ENCODE data around the gene SLC5A1.

SLC5A1 gene

DNA sequence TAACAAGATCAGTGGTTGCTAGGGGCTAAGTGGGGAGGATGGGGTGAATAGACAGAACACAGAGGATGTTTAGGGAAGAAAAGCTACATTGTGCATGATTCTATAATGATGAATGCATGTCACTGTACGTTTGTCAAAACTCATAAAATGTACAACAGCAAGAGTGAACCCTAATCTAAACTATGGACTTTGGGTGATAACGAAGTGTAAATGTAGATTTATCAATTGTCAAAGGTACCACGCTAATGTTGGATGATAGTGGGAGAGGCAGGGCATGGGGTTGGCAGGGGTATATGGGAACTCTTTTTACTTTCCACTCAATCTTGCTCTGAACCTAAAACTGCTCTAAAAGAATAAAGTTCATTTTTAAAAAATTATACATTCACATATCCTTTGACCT, 21.3 kb upstream of the SLC5A1 start:
- TF ChIP-seq, protein P1, sequence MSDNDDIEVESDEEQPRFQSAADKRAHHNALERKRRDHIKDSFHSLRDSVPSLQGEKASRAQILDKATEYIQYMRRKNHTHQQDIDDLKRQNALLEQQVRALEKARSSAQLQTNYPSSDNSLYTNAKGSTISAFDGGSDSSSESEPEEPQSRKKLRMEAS (IDR thresholded peaks at IDR 0.05) = no peak
- TF ChIP-seq REST (IDR thresholded peaks at IDR 0.05; ENCODE audit: low read depth) (no peak), FOXM1 (IDR thresholded peaks at IDR 0.05; ENCODE audit: borderline replicate concordance, low read depth) (no peak), TAF1 (IDR thresholded peaks at IDR 0.05; ENCODE audit: low read depth) (no peak), ZBTB7A (IDR thresholded peaks at IDR 0.05; ENCODE audit: low read depth) (no peak), YY1 (IDR thresholded peaks at IDR 0.05; ENCODE audit: low read depth) (no peak), RAD21 (IDR thresholded peaks at IDR 0.05; ENCODE audit: low read depth) (no peak), EGR1 (IDR thresholded peaks at IDR 0.05) (no peak), EP300 (IDR thresholded peaks at IDR 0.05; ENCODE audit: borderline replicate concordance) (no peak), NFIC (IDR thresholded peaks at IDR 0.05) (no peak), TCF12 (IDR thresholded peaks at IDR 0.05; ENCODE audit: low read depth) (no peak), TEAD4 (IDR thresholded peaks at IDR 0.05) (no peak), CREB1 (IDR thresholded peaks at IDR 0.05; ENCODE audit: low read depth) (no peak), USF1 (IDR thresholded peaks at IDR 0.05) (no peak), CEBPB (IDR thresholded peaks at IDR 0.05) (no peak)

DNA sequence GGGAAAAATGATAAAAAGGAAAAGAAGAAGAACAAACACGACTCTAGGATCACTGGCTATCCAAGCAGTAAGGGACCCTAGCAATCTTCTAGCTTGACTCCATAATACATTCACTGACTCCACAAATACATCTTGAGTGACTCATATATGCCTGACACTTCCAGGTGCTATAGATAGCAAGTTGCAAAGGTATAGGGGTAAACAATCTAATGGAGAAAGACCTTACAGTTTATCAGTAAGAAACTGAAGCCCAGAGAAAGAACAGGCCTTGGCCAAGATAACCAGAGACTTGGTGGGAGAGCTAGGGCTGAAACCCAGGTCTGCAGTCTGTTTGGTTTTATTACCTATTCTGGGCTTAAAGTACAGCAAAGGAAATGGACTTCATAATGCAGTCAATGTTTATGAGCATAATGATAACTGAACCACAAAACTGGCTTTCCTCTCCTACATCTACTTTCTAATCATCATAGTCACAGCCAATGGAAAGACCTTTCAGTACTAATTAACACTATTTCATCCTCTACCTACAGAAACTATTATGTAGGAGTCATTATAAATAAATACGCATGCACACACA, 19.7 kb upstream of the SLC5A1 start:
- no peak for TF ChIP-seq REST (IDR thresholded peaks at IDR 0.05; ENCODE audit: low read depth)
- TF ChIP-seq CEBPB (IDR thresholded peaks at IDR 0.05) = no peak
- no peak for TF ChIP-seq EP300 (IDR thresholded peaks at IDR 0.05; ENCODE audit: borderline replicate concordance)
- TF ChIP-seq ZBTB7A (IDR thresholded peaks at IDR 0.05; ENCODE audit: low read depth) = no peak
- no peak for TF ChIP-seq USF1 (IDR thresholded peaks at IDR 0.05)
- no peak for TF ChIP-seq YY1 (IDR thresholded peaks at IDR 0.05; ENCODE audit: low read depth)
- TF ChIP-seq TEAD4 (IDR thresholded peaks at IDR 0.05) = no peak
- TF ChIP-seq RAD21 (IDR thresholded peaks at IDR 0.05; ENCODE audit: low read depth) = no peak
- TF ChIP-seq FOXM1 (IDR thresholded peaks at IDR 0.05; ENCODE audit: borderline replicate concordance, low read depth) = no peak
- TF ChIP-seq EGR1 (IDR thresholded peaks at IDR 0.05) = no peak
- no peak for TF ChIP-seq TCF12 (IDR thresholded peaks at IDR 0.05; ENCODE audit: low read depth)
- no peak for TF ChIP-seq TAF1 (IDR thresholded peaks at IDR 0.05; ENCODE audit: low read depth)

- no peak for TF ChIP-seq TCF12 (IDR thresholded peaks at IDR 0.05; ENCODE audit: low read depth)
- TF ChIP-seq NFIC (IDR thresholded peaks at IDR 0.05) = no peak
- TF ChIP-seq FOXM1 (IDR thresholded peaks at IDR 0.05; ENCODE audit: borderline replicate concordance, low read depth) = no peak
- TF ChIP-seq TAF1 (IDR thresholded peaks at IDR 0.05; ENCODE audit: low read depth) = no peak
- TF ChIP-seq EP300 (IDR thresholded peaks at IDR 0.05; ENCODE audit: borderline replicate concordance) = no peak
- no peak for TF ChIP-seq YY1 (IDR thresholded peaks at IDR 0.05; ENCODE audit: low read depth)
- no peak for TF ChIP-seq CREB1 (IDR thresholded peaks at IDR 0.05; ENCODE audit: low read depth)
- no peak for TF ChIP-seq EGR1 (IDR thresholded peaks at IDR 0.05)
- no peak for TF ChIP-seq TEAD4 (IDR thresholded peaks at IDR 0.05)
- no peak for TF ChIP-seq RAD21 (IDR thresholded peaks at IDR 0.05; ENCODE audit: low read depth)
- TF ChIP-seq REST (IDR thresholded peaks at IDR 0.05; ENCODE audit: low read depth) = no peak
- TF ChIP-seq USF1 (IDR thresholded peaks at IDR 0.05) = no peak
Measured at GRCh38 chr22:32024796-32025195, 18.3 kb upstream of the SLC5A1 start.

Data from Ishikawa (cell line).